Measurements from ENCODE around the gene MYBPH. TPM values are rescaled to one million over a fixed set of nuclear protein-coding genes. Genes with fewer than 3 reads are reported as not detected.

The MYBPH gene
- polyA plus RNA-seq, 3 donors, result 0.04 to 0.52 (median 0.16) TPM

DNA sequence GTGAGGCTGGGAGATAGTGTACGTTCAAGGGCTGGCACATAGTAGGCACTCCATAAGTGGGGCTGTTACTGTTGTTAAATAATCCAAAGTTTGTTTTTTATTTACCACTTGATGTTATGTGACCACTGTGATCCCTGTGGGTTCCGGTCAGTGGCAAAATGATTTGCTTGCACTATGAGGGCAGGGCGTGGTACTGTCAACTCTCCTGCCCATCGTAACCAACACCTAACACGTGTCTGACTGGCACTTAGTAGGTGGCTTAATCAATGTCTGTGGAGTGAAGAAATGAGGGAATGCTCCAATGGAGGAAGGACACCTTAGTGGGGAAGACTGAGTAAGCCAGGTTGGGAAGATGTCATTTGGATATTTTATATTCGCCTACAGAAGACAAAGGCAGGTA is 33.5 kb downstream of the MYBPH start:
- no peak overlapping the region for H3K27ac ChIP-seq (ENCODE audit: low read depth in 1 of 2, low read length in 2 of 2)

DNA sequence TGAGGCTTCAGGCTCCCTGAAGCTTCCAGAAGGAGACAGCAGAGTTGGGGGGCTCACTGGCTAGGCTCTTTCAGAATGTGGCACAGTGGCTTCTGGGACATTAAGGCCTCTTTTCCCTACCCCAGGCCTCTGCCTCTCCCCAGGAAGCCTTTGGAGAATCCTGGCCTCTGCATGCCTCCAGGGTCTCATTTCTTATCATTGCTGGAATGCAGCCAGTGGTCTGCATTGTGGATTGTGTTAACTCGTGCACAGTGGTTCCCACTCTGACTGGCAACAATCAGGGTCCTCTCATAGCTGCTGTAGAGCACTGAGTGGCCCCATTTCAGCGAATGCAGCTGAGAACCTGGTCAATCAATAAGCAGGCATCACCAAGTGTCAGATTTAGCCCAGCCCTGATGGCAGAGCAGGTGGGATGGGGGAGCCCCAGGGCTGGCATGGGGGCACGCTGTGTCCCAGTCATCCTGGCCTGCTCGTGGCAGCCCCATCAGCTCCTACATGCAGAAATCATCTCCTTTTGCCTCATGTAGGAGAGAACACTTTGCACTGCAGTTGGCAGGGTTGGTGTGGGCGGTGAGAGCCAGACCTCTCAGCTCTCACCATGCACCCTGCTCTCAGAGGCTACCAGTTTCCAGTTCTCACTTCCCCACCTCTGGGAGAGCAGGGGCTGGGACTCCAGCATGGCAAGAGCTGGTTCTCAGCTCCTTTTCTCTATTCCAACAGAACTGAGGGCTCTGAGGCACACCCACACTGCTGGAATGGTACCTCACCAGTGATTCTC is 34.7 kb downstream of the MYBPH start:
- H3K9me3 Mint-ChIP-seq, result peaks cover 0 to 2% (median 0%) of the 10 kb centered on the region in 7 donors
- Histone ChIP-seq H3K27ac (ENCODE audit: low read depth in 1 of 2, low read length in 2 of 2) (no peak overlapping the region), H3K36me3 (replicated peaks in 1 of 2; ENCODE audit: control insufficient read depth in 1 of 2, insufficient read depth in 2 of 2, low read length in 2 of 2) (no peaks in the 10 kb centered on the region), H3K79me2 (ENCODE audit: insufficient read depth, low read length) (no peaks in the 10 kb centered on the region), H3K4me3 (replicated peaks in 1 of 3; ENCODE audit: low read depth in 2 of 3, low read length in 3 of 3) (no peak overlapping the region), H3K4me2 (replicated peaks; ENCODE audit: extremely low read depth, low read length, poor library complexity, severe bottlenecking) (no peak overlapping the region), H4K20me1 (ENCODE audit: insufficient read depth, low read length) (no peaks in the 10 kb centered on the region), H2AFZ (ENCODE audit: insufficient read depth, low read depth, low read length, poor library complexity, severe bottlenecking) (no peak overlapping the region), H3K9me3 (replicated peaks in 1 of 2; ENCODE audit: control insufficient read depth in 1 of 2, insufficient read depth in 1 of 2, low read length in 2 of 2) (peaks cover 0 to 2% of the 10 kb centered on the region in 2 donors), H3K27me3 (ENCODE audit: control insufficient read depth in 2 of 2, insufficient read depth in 2 of 2, low read length in 2 of 2) (peaks cover 16 to 43% of the 10 kb centered on the region in 2 donors), H3K4me1 (ENCODE audit: control insufficient read depth in 1 of 2, insufficient read depth in 2 of 2, low read length in 2 of 2) (peaks cover 7% of the 10 kb centered on the region in 2 donors), H3K9ac (ENCODE audit: insufficient read depth, low read length, poor library complexity, severe bottlenecking) (no peak overlapping the region)
- H3K27me3 Mint-ChIP-seq (ENCODE audit: low read depth in 3 of 3), result peaks cover 13 to 22% (median 15%) of the 10 kb centered on the region in 3 donors
- no peaks in the 10 kb centered on the region for H3K36me3 Mint-ChIP-seq
- TF ChIP-seq, protein P1, sequence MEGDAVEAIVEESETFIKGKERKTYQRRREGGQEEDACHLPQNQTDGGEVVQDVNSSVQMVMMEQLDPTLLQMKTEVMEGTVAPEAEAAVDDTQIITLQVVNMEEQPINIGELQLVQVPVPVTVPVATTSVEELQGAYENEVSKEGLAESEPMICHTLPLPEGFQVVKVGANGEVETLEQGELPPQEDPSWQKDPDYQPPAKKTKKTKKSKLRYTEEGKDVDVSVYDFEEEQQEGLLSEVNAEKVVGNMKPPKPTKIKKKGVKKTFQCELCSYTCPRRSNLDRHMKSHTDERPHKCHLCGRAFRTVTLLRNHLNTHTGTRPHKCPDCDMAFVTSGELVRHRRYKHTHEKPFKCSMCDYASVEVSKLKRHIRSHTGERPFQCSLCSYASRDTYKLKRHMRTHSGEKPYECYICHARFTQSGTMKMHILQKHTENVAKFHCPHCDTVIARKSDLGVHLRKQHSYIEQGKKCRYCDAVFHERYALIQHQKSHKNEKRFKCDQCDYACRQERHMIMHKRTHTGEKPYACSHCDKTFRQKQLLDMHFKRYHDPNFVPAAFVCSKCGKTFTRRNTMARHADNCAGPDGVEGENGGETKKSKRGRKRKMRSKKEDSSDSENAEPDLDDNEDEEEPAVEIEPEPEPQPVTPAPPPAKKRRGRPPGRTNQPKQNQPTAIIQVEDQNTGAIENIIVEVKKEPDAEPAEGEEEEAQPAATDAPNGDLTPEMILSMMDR (IDR thresholded peaks at IDR 0.05), result no peak
- no peak for DNase-seq
- H3K27ac Mint-ChIP-seq, result peak overlapping the region in 1 of 7 donors; percentile 25
- 69% methylated on average over 3 of the region's 5 CpGs for WGBS (ENCODE audit: insufficient coverage)
- intact Hi-C loops (cut with micrococcal nuclease), result no loop called here
- peaks cover 9% of the 10 kb centered on the region for H3K4me1 Mint-ChIP-seq
- peak overlapping the region in 1 of 2 donors; percentile 40 for H3K4me3 Mint-ChIP-seq

More for the DNA sequence above, 33.5 kb downstream of the MYBPH start:
- no peak overlapping the region for H3K4me3 Mint-ChIP-seq
- no peaks in the 10 kb centered on the region for H3K4me1 ChIP-seq (ENCODE audit: control insufficient read depth in 1 of 2, insufficient read depth in 2 of 2, low read length in 2 of 2)
- no peaks in the 10 kb centered on the region for H3K36me3 Mint-ChIP-seq
- peaks cover 4 to 14% (median 6%) of the 10 kb centered on the region in 3 donors for H3K27me3 Mint-ChIP-seq (ENCODE audit: low read depth in 3 of 3)
- no peak overlapping the region for H3K27ac Mint-ChIP-seq
- no peak overlapping the region for H3K4me3 ChIP-seq (replicated peaks in 1 of 3; ENCODE audit: low read depth in 2 of 3, low read length in 3 of 3)
- H3K79me2 ChIP-seq (ENCODE audit: insufficient read depth, low read length), result no peaks in the 10 kb centered on the region
- no peak overlapping the region for H3K4me2 ChIP-seq (replicated peaks; ENCODE audit: extremely low read depth, low read length, poor library complexity, severe bottlenecking)
- H3K27me3 ChIP-seq (ENCODE audit: control insufficient read depth in 2 of 2, insufficient read depth in 2 of 2, low read length in 2 of 2), result peaks cover 9 to 32% of the 10 kb centered on the region in 2 donors
- H3K9ac ChIP-seq (ENCODE audit: insufficient read depth, low read length, poor library complexity, severe bottlenecking), result no peak overlapping the region
- no peak overlapping the region for H2AFZ ChIP-seq (ENCODE audit: insufficient read depth, low read depth, low read length, poor library complexity, severe bottlenecking)
- no peak for DNase-seq
- intact Hi-C loops (cut with micrococcal nuclease), result no loop called here
- H3K9me3 Mint-ChIP-seq, result no peaks in the 10 kb centered on the region
- H4K20me1 ChIP-seq (ENCODE audit: insufficient read depth, low read length), result no peaks in the 10 kb centered on the region
- WGBS (ENCODE audit: insufficient coverage), result 100% methylated on average over 2 of the region's 6 CpGs
- no peaks in the 10 kb centered on the region for H3K4me1 Mint-ChIP-seq
- no peaks in the 10 kb centered on the region for H3K36me3 ChIP-seq (replicated peaks in 1 of 2; ENCODE audit: control insufficient read depth in 1 of 2, insufficient read depth in 2 of 2, low read length in 2 of 2)
- H3K9me3 ChIP-seq (replicated peaks in 1 of 2; ENCODE audit: control insufficient read depth in 1 of 2, insufficient read depth in 1 of 2, low read length in 2 of 2), result peaks cover 0 to 2% of the 10 kb centered on the region in 2 donors
- TF ChIP-seq, protein P1 (IDR thresholded peaks at IDR 0.05), result no peak
